Measurements from ENCODE around the gene NLN.
A peak's percentile ranks its signal among the peaks of the same experiment; 100 is the strongest.
"Not testable (repeated sequence)": the region's sequence is repeated elsewhere in the genome, so short reads cannot be mapped to it uniquely, and the experiment has no call there.

The NLN gene

GRCh38 chr5:65734196-65734775 is 12.3 kb downstream of the NLN start:
- not testable (repeated sequence) for DNase-seq

- no peak for DNase-seq
Measured at GRCh38 chr5:65734921-65735320, 12.9 kb downstream of the NLN start.

GRCh38 chr5:65736011-65736410 is 14.0 kb downstream of the NLN start:
- DNase-seq: no peak

- no peak for DNase-seq
Measured at GRCh38 chr5:65737842-65738241, 15.8 kb downstream of the NLN start.

GRCh38 chr5:65738305-65738704 is 16.3 kb downstream of the NLN start:
- DNase-seq: no peak

GRCh38 chr5:65739162-65739561 is 17.2 kb downstream of the NLN start:
- no peak for DNase-seq

- DNase-seq: peak; percentile 27
Measured at GRCh38 chr5:65742565-65743231, 20.7 kb downstream of the NLN start.

- DNase-seq: no peak
Measured at GRCh38 chr5:65749221-65749844, 27.3 kb downstream of the NLN start.

- DNase-seq: no peak
Measured at GRCh38 chr5:65749956-65750355, 28.0 kb downstream of the NLN start.

GRCh38 chr5:65750938-65751337 is 28.9 kb downstream of the NLN start:
- DNase-seq: no peak

GRCh38 chr5:65753189-65753588 is 31.2 kb downstream of the NLN start:
- no peak for DNase-seq

GRCh38 chr5:65758546-65759144 is 36.6 kb downstream of the NLN start:
- no peak for DNase-seq

GRCh38 chr5:65760504-65761275 is 38.7 kb downstream of the NLN start:
- no peak for DNase-seq

- DNase-seq: no peak
Measured at GRCh38 chr5:65762234-65762633, 40.2 kb downstream of the NLN start.

- DNase-seq: no peak
Measured at GRCh38 chr5:65765582-65765981, 43.6 kb downstream of the NLN start.

GRCh38 chr5:65766175-65766574 is 44.2 kb downstream of the NLN start:
- DNase-seq: peak; percentile 25

- DNase-seq: no peak
Measured at GRCh38 chr5:65766781-65767180, 44.8 kb downstream of the NLN start.

GRCh38 chr5:65767565-65767964 is 45.6 kb downstream of the NLN start:
- no peak for DNase-seq

- DNase-seq: no peak
Measured at GRCh38 chr5:65768723-65769346, 46.8 kb downstream of the NLN start.

GRCh38 chr5:65769539-65769938 is 47.5 kb downstream of the NLN start:
- no peak for DNase-seq

GRCh38 chr5:65771266-65771665 is 49.3 kb downstream of the NLN start:
- DNase-seq: no peak

GRCh38 chr5:65772963-65773362 is 51.0 kb downstream of the NLN start:
- not testable (repeated sequence) for DNase-seq

GRCh38 chr5:65774346-65774745 is 52.3 kb downstream of the NLN start:
- DNase-seq: no peak

Measured in activated CD4-positive, alpha-beta T cell treated with anti-CD3 and anti-CD28 coated beads for 48 hours (primary cell).